Measurements from ENCODE around the gene AVPR1A. TPM values are rescaled to one million over a fixed set of nuclear protein-coding genes. Genes with fewer than 3 reads are reported as not detected.
"Not testable (repeated sequence)": the region's sequence is repeated elsewhere in the genome, so short reads cannot be mapped to it uniquely, and the experiment has no call there.

AVPR1A gene
- total RNA-seq, result 1.6 TPM
- 1.7 TPM for polyA plus RNA-seq
- long read RNA-seq, donor 1, result 0 reads
- long read RNA-seq, donor 2, result 0 reads
- long read RNA-seq, donor 3, result 0 reads
- long read RNA-seq, donor 4, result 0 reads
- long read RNA-seq, donor 5, full-length matches to known transcripts, result 2 of 2 reads
- long read RNA-seq, donor 5, partial matches to known transcripts, result 0 of 2 reads
- long read RNA-seq, donor 5, other reads (novel, unspliced or antisense), result 0 of 2 reads
- long read RNA-seq, donor 6, result 0 reads
- long read RNA-seq, donor 7, full-length matches to known transcripts, result 1 of 1 reads
- long read RNA-seq, donor 7, partial matches to known transcripts, result 0 of 1 reads
- long read RNA-seq, donor 7, other reads (novel, unspliced or antisense), result 0 of 1 reads
- long read RNA-seq, donor 8, result 0 reads
- long read RNA-seq, donor 9, result 0 reads
- long read RNA-seq, donor 10, result 0 reads

- Histone ChIP-seq H3K36me3 (ENCODE audit: control insufficient read depth in 2 of 2, insufficient read depth in 2 of 2, low read length in 1 of 2) (no peaks in the 10 kb centered on the region), H3K9me3 (ENCODE audit: control insufficient read depth in 2 of 2, insufficient read depth in 1 of 2, low read length in 1 of 2) (peaks cover 0 to 4% of the 10 kb centered on the region in 2 donors), H3K4me1 (ENCODE audit: control insufficient read depth in 2 of 2, insufficient read depth in 2 of 2, low read length in 2 of 2) (peaks cover 12 to 28% of the 10 kb centered on the region in 2 donors), H3K27me3 (ENCODE audit: control insufficient read depth in 2 of 2, insufficient read depth in 1 of 2, low read length in 1 of 2) (peaks cover 12 to 49% of the 10 kb centered on the region in 2 donors), H3K27ac (ENCODE audit: low read depth in 1 of 2, low read length in 1 of 2) (no peak within 1 kb of the TSS), H3K4me3 (ENCODE audit: low read length in 2 of 2) (peak within 1 kb of the TSS; percentile 24 to 46)
- peak in 4 of 9 donors; percentile 3 to 37 (median 10) for DNase-seq (ENCODE audit: low read depth in 6 of 9, low spot score in 9 of 9)
- 2% methylated on average over 64 of the region's 64 CpGs for WGBS
These were observed at the start of gene AVPR1A for GRCh38 chr12:63150713-63151622. Gene AVPR1A (minus strand): TSS chr12:63151201. CDS start chr12:63150836, 365 bp downstream.

GRCh38 chr12:63196168-63196567, 45.2 kb upstream of the AVPR1A start:
- Histone ChIP-seq H3K27me3 (ENCODE audit: control insufficient read depth in 2 of 2, insufficient read depth in 1 of 2, low read length in 1 of 2) (no peaks in the 10 kb centered on the region), H3K27ac (ENCODE audit: low read depth in 1 of 2, low read length in 1 of 2) (no peak overlapping the region), H3K36me3 (ENCODE audit: control insufficient read depth in 2 of 2, insufficient read depth in 2 of 2, low read length in 1 of 2) (no peaks in the 10 kb centered on the region), H3K4me1 (ENCODE audit: control insufficient read depth in 2 of 2, insufficient read depth in 2 of 2, low read length in 2 of 2) (no peaks in the 10 kb centered on the region), H3K4me3 (ENCODE audit: low read length in 2 of 2) (no peak overlapping the region), H3K9me3 (ENCODE audit: control insufficient read depth in 2 of 2, insufficient read depth in 1 of 2, low read length in 1 of 2) (no peaks in the 10 kb centered on the region)
- DNase-seq (ENCODE audit: low read depth in 6 of 9, low spot score in 9 of 9), result no peak
- 96% methylated on average over 7 of the region's 7 CpGs for WGBS

GRCh38 chr12:63179224-63179623, 28.2 kb upstream of the AVPR1A start:
- Histone ChIP-seq H3K36me3 (ENCODE audit: control insufficient read depth in 2 of 2, insufficient read depth in 2 of 2, low read length in 1 of 2) (no peaks in the 10 kb centered on the region), H3K27ac (ENCODE audit: low read depth in 1 of 2, low read length in 1 of 2) (no peak overlapping the region), H3K4me1 (ENCODE audit: control insufficient read depth in 2 of 2, insufficient read depth in 2 of 2, low read length in 2 of 2) (no peaks in the 10 kb centered on the region), H3K9me3 (ENCODE audit: control insufficient read depth in 2 of 2, insufficient read depth in 1 of 2, low read length in 1 of 2) (peaks cover 0 to 16% of the 10 kb centered on the region in 2 donors), H3K27me3 (ENCODE audit: control insufficient read depth in 2 of 2, insufficient read depth in 1 of 2, low read length in 1 of 2) (no peaks in the 10 kb centered on the region), H3K4me3 (ENCODE audit: low read length in 2 of 2) (no peak overlapping the region)
- no peak for DNase-seq (ENCODE audit: low read depth in 6 of 9, low spot score in 9 of 9)
- 89% methylated on average over 2 of the region's 2 CpGs for WGBS

- no peak overlapping the region for H3K4me3 ChIP-seq (ENCODE audit: low read length in 2 of 2)
- H3K4me1 ChIP-seq (ENCODE audit: control insufficient read depth in 2 of 2, insufficient read depth in 2 of 2, low read length in 2 of 2), result no peaks in the 10 kb centered on the region
- no peak overlapping the region for H3K27ac ChIP-seq (ENCODE audit: low read depth in 1 of 2, low read length in 1 of 2)
- H3K36me3 ChIP-seq (ENCODE audit: control insufficient read depth in 2 of 2, insufficient read depth in 2 of 2, low read length in 1 of 2), result no peaks in the 10 kb centered on the region
- H3K27me3 ChIP-seq (ENCODE audit: control insufficient read depth in 2 of 2, insufficient read depth in 1 of 2, low read length in 1 of 2), result no peaks in the 10 kb centered on the region
- DNase-seq (ENCODE audit: low read depth in 6 of 9, low spot score in 9 of 9), result no peak
- H3K9me3 ChIP-seq (ENCODE audit: control insufficient read depth in 2 of 2, insufficient read depth in 1 of 2, low read length in 1 of 2), result no peaks in the 10 kb centered on the region
These were observed 19.3 kb upstream of the AVPR1A start for GRCh38 chr12:63170321-63170720.

- H3K27me3 ChIP-seq (ENCODE audit: control insufficient read depth in 2 of 2, insufficient read depth in 1 of 2, low read length in 1 of 2); H3K9me3 ChIP-seq (ENCODE audit: control insufficient read depth in 2 of 2, insufficient read depth in 1 of 2, low read length in 1 of 2); H3K4me3 ChIP-seq (ENCODE audit: low read length in 2 of 2); H3K27ac ChIP-seq (ENCODE audit: low read depth in 1 of 2, low read length in 1 of 2); H3K36me3 ChIP-seq (ENCODE audit: control insufficient read depth in 2 of 2, insufficient read depth in 2 of 2, low read length in 1 of 2); DNase-seq (ENCODE audit: low read depth in 6 of 9, low spot score in 9 of 9); H3K4me1 ChIP-seq (ENCODE audit: control insufficient read depth in 2 of 2, insufficient read depth in 2 of 2, low read length in 2 of 2): not testable (repeated sequence)
- WGBS, result 94% methylated on average over 6 of the region's 6 CpGs
These were observed 16.7 kb upstream of the AVPR1A start for GRCh38 chr12:63167741-63168140.

GRCh38 chr12:63164911-63165310, 13.9 kb upstream of the AVPR1A start:
- Histone ChIP-seq H3K27ac (ENCODE audit: low read depth in 1 of 2, low read length in 1 of 2) (no peak overlapping the region), H3K4me3 (ENCODE audit: low read length in 2 of 2) (no peak overlapping the region), H3K36me3 (ENCODE audit: control insufficient read depth in 2 of 2, insufficient read depth in 2 of 2, low read length in 1 of 2) (no peaks in the 10 kb centered on the region), H3K27me3 (ENCODE audit: control insufficient read depth in 2 of 2, insufficient read depth in 1 of 2, low read length in 1 of 2) (no peaks in the 10 kb centered on the region), H3K9me3 (ENCODE audit: control insufficient read depth in 2 of 2, insufficient read depth in 1 of 2, low read length in 1 of 2) (no peaks in the 10 kb centered on the region), H3K4me1 (ENCODE audit: control insufficient read depth in 2 of 2, insufficient read depth in 2 of 2, low read length in 2 of 2) (no peaks in the 10 kb centered on the region)
- no peak for DNase-seq (ENCODE audit: low read depth in 6 of 9, low spot score in 9 of 9)
- 91% methylated on average over 2 of the region's 2 CpGs for WGBS

- Histone ChIP-seq H3K36me3 (ENCODE audit: control insufficient read depth in 2 of 2, insufficient read depth in 2 of 2, low read length in 1 of 2) (no peaks in the 10 kb centered on the region), H3K9me3 (ENCODE audit: control insufficient read depth in 2 of 2, insufficient read depth in 1 of 2, low read length in 1 of 2) (no peaks in the 10 kb centered on the region), H3K27ac (ENCODE audit: low read depth in 1 of 2, low read length in 1 of 2) (no peak overlapping the region), H3K4me1 (ENCODE audit: control insufficient read depth in 2 of 2, insufficient read depth in 2 of 2, low read length in 2 of 2) (no peaks in the 10 kb centered on the region), H3K4me3 (ENCODE audit: low read length in 2 of 2) (no peak overlapping the region), H3K27me3 (ENCODE audit: control insufficient read depth in 2 of 2, insufficient read depth in 1 of 2, low read length in 1 of 2) (no peaks in the 10 kb centered on the region)
- no peak for DNase-seq (ENCODE audit: low read depth in 6 of 9, low spot score in 9 of 9)
- 89% methylated on average over 1 of the region's 1 CpG for WGBS
These were observed 12.5 kb upstream of the AVPR1A start for GRCh38 chr12:63163541-63163940.

GRCh38 chr12:63155375-63155774, 4.4 kb upstream of the AVPR1A start:
- Histone ChIP-seq H3K4me1 (ENCODE audit: control insufficient read depth in 2 of 2, insufficient read depth in 2 of 2, low read length in 2 of 2) (peaks cover 7 to 21% of the 10 kb centered on the region in 2 donors), H3K9me3 (ENCODE audit: control insufficient read depth in 2 of 2, insufficient read depth in 1 of 2, low read length in 1 of 2) (peaks cover 0 to 4% of the 10 kb centered on the region in 2 donors), H3K27ac (ENCODE audit: low read depth in 1 of 2, low read length in 1 of 2) (no peak overlapping the region), H3K4me3 (ENCODE audit: low read length in 2 of 2) (no peak overlapping the region), H3K27me3 (ENCODE audit: control insufficient read depth in 2 of 2, insufficient read depth in 1 of 2, low read length in 1 of 2) (peaks cover 5 to 22% of the 10 kb centered on the region in 2 donors), H3K36me3 (ENCODE audit: control insufficient read depth in 2 of 2, insufficient read depth in 2 of 2, low read length in 1 of 2) (no peaks in the 10 kb centered on the region)
- 93% methylated on average over 2 of the region's 2 CpGs for WGBS
- no peak for DNase-seq (ENCODE audit: low read depth in 6 of 9, low spot score in 9 of 9)

GRCh38 chr12:63154560-63154959, 3.6 kb upstream of the AVPR1A start:
- WGBS, result 99% methylated on average over 5 of the region's 5 CpGs
- Histone ChIP-seq H3K27me3 (ENCODE audit: control insufficient read depth in 2 of 2, insufficient read depth in 1 of 2, low read length in 1 of 2) (peaks cover 12 to 30% of the 10 kb centered on the region in 2 donors), H3K4me1 (ENCODE audit: control insufficient read depth in 2 of 2, insufficient read depth in 2 of 2, low read length in 2 of 2) (peaks cover 12 to 28% of the 10 kb centered on the region in 2 donors), H3K9me3 (ENCODE audit: control insufficient read depth in 2 of 2, insufficient read depth in 1 of 2, low read length in 1 of 2) (peaks cover 0 to 4% of the 10 kb centered on the region in 2 donors), H3K27ac (ENCODE audit: low read depth in 1 of 2, low read length in 1 of 2) (no peak overlapping the region), H3K36me3 (ENCODE audit: control insufficient read depth in 2 of 2, insufficient read depth in 2 of 2, low read length in 1 of 2) (no peaks in the 10 kb centered on the region), H3K4me3 (ENCODE audit: low read length in 2 of 2) (no peak overlapping the region)
- DNase-seq (ENCODE audit: low read depth in 6 of 9, low spot score in 9 of 9), result no peak

All from thymus (tissue), 14 donors.